Natural killer cell (primary cell): ENCODE measurements around the gene ITGAL. TPM values are rescaled to one million over a fixed set of nuclear protein-coding genes. Genes with fewer than 3 reads are reported as not detected.

Experiments
- ATAC-seq, 3 donors: fragments of 150-1000 bp in 2 of 3; fragments of 200-7000 bp in 1 of 3; cut with Tn5 transposase; 1 replicate in 1 of 3; 2 replicates in 2 of 3; pipeline ENCODE4 v1.10.0; 2021; ENCODE audit warnings: mild to moderate bottlenecking in 2 of 3, moderate library complexity in 2 of 3
- DNase-seq, 2 donors: peaks; one replicate each; pipeline versions ENCODE4 v3.0.0 to v3.0.0-alpha.2; 2013 to 2021; ENCODE audit warnings: mixed read lengths in 1 of 2
- H3K27ac ChIP-seq: one replicate; pipeline ENCODE4 v1.5.1; 2013; ENCODE audit warnings: mild to moderate bottlenecking, low read length
- H3K27me3 ChIP-seq: one replicate; pipeline ENCODE4 v1.6.1; 2013; ENCODE audit warnings: low read length; ENCODE audit not compliant: control insufficient read depth, insufficient read depth
- H3K36me3 ChIP-seq: one replicate; pipeline ENCODE4 v1.6.1; 2013; ENCODE audit warnings: low read length; ENCODE audit not compliant: control insufficient read depth, insufficient read depth
- H3K4me1 ChIP-seq: one replicate; pipeline ENCODE4 v1.6.1; 2013; ENCODE audit warnings: low read length; ENCODE audit not compliant: control insufficient read depth, insufficient read depth
- H3K4me3 ChIP-seq: one replicate; pipeline ENCODE4 v1.5.1; 2013; ENCODE audit warnings: low read length
- H3K9me3 ChIP-seq: one replicate; pipeline ENCODE4 v1.6.1; 2013; ENCODE audit warnings: low read length; ENCODE audit not compliant: control insufficient read depth, insufficient read depth
- H3K27ac Mint-ChIP-seq, 2 donors: one replicate each; pipeline ENCODE4 v1.8.0; 2022; ENCODE audit warnings: mild to moderate bottlenecking in 2 of 2, mixed read lengths in 2 of 2, moderate library complexity in 1 of 2
- H3K27me3 Mint-ChIP-seq, 2 donors: one replicate each; pipeline ENCODE4 v1.8.0; 2022; ENCODE audit warnings: low read depth in 2 of 2, mixed read lengths in 2 of 2
- H3K36me3 Mint-ChIP-seq: one replicate; pipeline ENCODE4 v1.8.0; 2022; ENCODE audit warnings: mixed read lengths
- H3K4me1 Mint-ChIP-seq, 2 donors: one replicate each; pipeline ENCODE4 v1.8.0; 2022; ENCODE audit warnings: mixed read lengths in 2 of 2
- H3K4me3 Mint-ChIP-seq: one replicate; pipeline ENCODE4 v1.8.0; 2022; ENCODE audit warnings: mild to moderate bottlenecking, moderate library complexity, mixed read lengths
- H3K9me3 Mint-ChIP-seq, 2 donors: one replicate each; pipeline ENCODE4 v1.8.0; 2022; ENCODE audit warnings: mixed read lengths in 2 of 2
- CTCF ChIP-seq: fragments of 200-600 bp; IDR thresholded peaks from one replicate; pipeline ENCODE4 v1.8.0; 2022; ENCODE audit warnings: antibody characterized with exemption
- WGBS: methylation state at CpG from one replicate; pipeline ENCODE4 v1.1.7; 2013; ENCODE audit warnings: missing lambda C conversion rate; ENCODE audit not compliant: insufficient coverage; 5-methylcytosine and 5-hydroxymethylcytosine counted together
- intact Hi-C: fragments of 100-400 bp; cut with micrococcal nuclease; formaldehyde crosslinking; loops from one replicate; pipeline ENCODE4 v1.14.2; 2022
- total RNA-seq, 4 donors: library from RNA; stranded (reverse); fragments of 120-200 nt in 1 of 4; gene quantifications; one replicate each; pipeline versions ENCODE4 v1.2.3 to v1.2.4, GENCODE V29; 2013 to 2022

ITGAL gene
- total RNA-seq, 3 donors from 2014 or later (not counting 1 experiment from before 2014, with no cell fraction given) = 1,131 to 1,260 (median 1,176) TPM

- H3K4me3 ChIP-seq = no peak overlapping the region
- TF ChIP-seq CTCF = no peak
- DNase-seq = peak in 1 of 2 donors; percentile 84
- ATAC-seq = peak in 1 of 3 donors; percentile 0
- Mint-ChIP-seq H3K27ac (peak overlapping the region; percentile 90 to 94), H3K9me3 (no peaks in the 10 kb centered on the region), H3K36me3 (no peaks in the 10 kb centered on the region), H3K27me3 (no peaks in the 10 kb centered on the region), H3K4me1 (peaks cover 19 to 25% of the 10 kb centered on the region in 2 donors), H3K4me3 (no peak overlapping the region)
- peaks cover 37% of the 10 kb centered on the region for H3K4me1 ChIP-seq
- 77% methylated on average over 13 of the region's 14 CpGs for WGBS
- H3K9me3 ChIP-seq = no peaks in the 10 kb centered on the region
- intact Hi-C loops = no loop called here
- H3K27me3 ChIP-seq = no peaks in the 10 kb centered on the region
- H3K27ac ChIP-seq = peak overlapping the region; percentile 84
- no peaks in the 10 kb centered on the region for H3K36me3 ChIP-seq
Observed at GRCh38 chr16:30567160-30567990, 94.8 kb downstream of the ITGAL start.

- ATAC-seq (peak; percentile 36 to 56 (median 43)), DNase-seq (peak in 1 of 2 donors; percentile 83)
- TF ChIP-seq CTCF = no peak
- Histone ChIP-seq H3K27me3 (no peaks in the 10 kb centered on the region), H3K4me1 (peaks cover 42% of the 10 kb centered on the region), H3K9me3 (no peaks in the 10 kb centered on the region), H3K36me3 (no peaks in the 10 kb centered on the region), H3K4me3 (no peak overlapping the region), H3K27ac (peak overlapping the region; percentile 84)
- no peaks in the 10 kb centered on the region for H3K27me3 Mint-ChIP-seq
- intact Hi-C loops = no loop called here
- peak overlapping the region; percentile 90 to 94 for H3K27ac Mint-ChIP-seq
- H3K4me1 Mint-ChIP-seq = peaks cover 20 to 27% of the 10 kb centered on the region in 2 donors
- no peaks in the 10 kb centered on the region for H3K9me3 Mint-ChIP-seq
- no peaks in the 10 kb centered on the region for H3K36me3 Mint-ChIP-seq
- peak overlapping the region; percentile 50 for H3K4me3 Mint-ChIP-seq
- 16% methylated on average over 6 of the region's 6 CpGs for WGBS
Observed at GRCh38 chr16:30567991-30568638, 95.6 kb downstream of the ITGAL start.

GRCh38 chr16:30569281-30569680 is 96.7 kb downstream of the ITGAL start:
- 97% methylated on average over 3 of the region's 3 CpGs for WGBS
- Histone ChIP-seq H3K36me3 (no peaks in the 10 kb centered on the region), H3K4me3 (no peak overlapping the region), H3K27me3 (no peaks in the 10 kb centered on the region), H3K4me1 (peaks cover 42% of the 10 kb centered on the region), H3K27ac (peak overlapping the region; percentile 27), H3K9me3 (no peaks in the 10 kb centered on the region)
- peak overlapping the region; percentile 38 to 90 for H3K27ac Mint-ChIP-seq
- no peaks in the 10 kb centered on the region for H3K36me3 Mint-ChIP-seq
- peaks cover 20 to 31% of the 10 kb centered on the region in 2 donors for H3K4me1 Mint-ChIP-seq
- no peak for DNase-seq
- H3K27me3 Mint-ChIP-seq = no peaks in the 10 kb centered on the region
- intact Hi-C loops = no loop called here
- H3K4me3 Mint-ChIP-seq = peak overlapping the region; percentile 17
- H3K9me3 Mint-ChIP-seq = no peaks in the 10 kb centered on the region
- no peak for ATAC-seq
- TF ChIP-seq CTCF = no peak
